ENCODE measurements around the gene RHBDD1.
A peak's percentile ranks its signal among the peaks of the same experiment; 100 is the strongest.

DNA sequence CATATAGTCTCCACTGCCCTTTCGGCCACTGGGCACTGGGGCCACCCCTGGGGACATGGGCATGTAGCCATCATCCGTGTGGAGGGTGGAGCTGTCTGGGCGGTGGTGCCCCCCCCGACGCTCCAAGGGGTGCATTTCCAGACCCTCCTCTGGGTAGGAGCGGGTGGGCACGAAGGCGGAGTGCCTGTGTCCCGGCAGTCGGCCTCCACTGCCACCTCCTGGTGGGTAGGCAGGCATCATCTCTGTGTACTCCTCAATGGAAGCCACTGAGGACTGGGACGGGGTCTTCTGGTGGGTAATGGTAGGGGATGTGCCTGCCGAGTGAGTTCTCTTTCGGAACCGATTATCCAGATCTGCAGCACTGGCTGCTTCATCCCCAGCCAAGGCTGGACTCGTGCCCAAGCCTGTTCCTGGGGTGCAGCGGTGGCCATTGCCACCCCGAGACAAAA, 39.0 kb upstream of the RHBDD1 start:
- TF ChIP-seq CTCF (IDR thresholded peaks at IDR 0.05) (peak in 1 of 3 donors; percentile 21), POLR2A (IDR thresholded peaks at IDR 0.05) (no peak)

Data from lower leg skin (tissue), 3 donors.